ENCODE results near the gene RELT.

DNA sequence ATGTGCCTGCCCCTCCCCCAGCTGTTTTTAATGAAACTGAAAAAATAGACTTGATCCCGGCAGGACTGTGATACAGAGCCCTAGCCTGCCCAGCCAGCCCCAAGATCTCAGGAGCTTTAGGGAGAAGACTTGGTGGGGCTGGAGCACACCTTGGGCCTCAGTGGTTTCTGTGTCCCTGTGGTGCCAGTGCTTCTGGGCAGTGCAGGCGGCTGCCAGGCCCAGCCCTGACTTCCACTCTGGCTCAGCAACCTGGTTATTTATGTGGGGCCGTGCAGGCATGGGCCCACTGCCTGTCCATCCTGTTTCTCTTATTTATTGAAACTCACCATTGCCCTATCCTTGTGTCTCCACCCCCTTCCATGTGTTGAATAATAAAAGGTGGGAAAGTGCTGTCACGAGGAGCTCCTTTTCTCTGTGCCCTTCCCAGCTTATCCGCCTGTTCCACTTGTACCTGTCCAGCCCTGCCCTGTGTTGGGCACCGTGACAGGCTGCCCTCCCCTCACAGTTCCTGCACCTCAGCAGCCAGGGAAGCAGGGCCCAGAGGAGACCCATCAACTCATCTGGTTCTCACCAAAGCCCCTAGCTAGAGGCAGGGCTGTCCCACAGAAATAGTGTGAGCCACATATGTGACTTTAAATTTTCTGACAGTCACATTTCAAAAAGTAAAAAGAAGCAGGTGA lies 20.2 kb downstream of the RELT start:
- TF ChIP-seq, protein P1, sequence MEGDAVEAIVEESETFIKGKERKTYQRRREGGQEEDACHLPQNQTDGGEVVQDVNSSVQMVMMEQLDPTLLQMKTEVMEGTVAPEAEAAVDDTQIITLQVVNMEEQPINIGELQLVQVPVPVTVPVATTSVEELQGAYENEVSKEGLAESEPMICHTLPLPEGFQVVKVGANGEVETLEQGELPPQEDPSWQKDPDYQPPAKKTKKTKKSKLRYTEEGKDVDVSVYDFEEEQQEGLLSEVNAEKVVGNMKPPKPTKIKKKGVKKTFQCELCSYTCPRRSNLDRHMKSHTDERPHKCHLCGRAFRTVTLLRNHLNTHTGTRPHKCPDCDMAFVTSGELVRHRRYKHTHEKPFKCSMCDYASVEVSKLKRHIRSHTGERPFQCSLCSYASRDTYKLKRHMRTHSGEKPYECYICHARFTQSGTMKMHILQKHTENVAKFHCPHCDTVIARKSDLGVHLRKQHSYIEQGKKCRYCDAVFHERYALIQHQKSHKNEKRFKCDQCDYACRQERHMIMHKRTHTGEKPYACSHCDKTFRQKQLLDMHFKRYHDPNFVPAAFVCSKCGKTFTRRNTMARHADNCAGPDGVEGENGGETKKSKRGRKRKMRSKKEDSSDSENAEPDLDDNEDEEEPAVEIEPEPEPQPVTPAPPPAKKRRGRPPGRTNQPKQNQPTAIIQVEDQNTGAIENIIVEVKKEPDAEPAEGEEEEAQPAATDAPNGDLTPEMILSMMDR (IDR thresholded peaks at IDR 0.05) = no peak
- no peak for TF ChIP-seq POLR2A (IDR thresholded peaks at IDR 0.05)

Measured in upper lobe of left lung (tissue), 4 donors.